Measurements from ENCODE around the gene CASK.

CASK gene

GRCh38 chrX:41482154-41482850 lies 441.1 kb downstream of the CASK start:
- Histone ChIP-seq H3K9me3 (ENCODE audit: control insufficient read depth, low read length) (no peaks in the 10 kb centered on the region), H3K9ac (no peak overlapping the region), H3K27me3 (ENCODE audit: control insufficient read depth, insufficient read depth, low read length) (no peaks in the 10 kb centered on the region), H3K27ac (no peak overlapping the region), H3K36me3 (ENCODE audit: control insufficient read depth, insufficient read depth, low read length) (no peaks in the 10 kb centered on the region), H3K79me2 (no peaks in the 10 kb centered on the region), H2AFZ (no peak overlapping the region), H3K4me3 (ENCODE audit: low read depth, low read length) (no peak overlapping the region), H3K4me2 (ENCODE audit: low read length) (no peak overlapping the region), H3K4me1 (no peaks in the 10 kb centered on the region)
- TF ChIP-seq CTCF (IDR thresholded peaks at IDR 0.05) = no peak

- TF ChIP-seq CTCF (IDR thresholded peaks at IDR 0.05) = no peak
- Histone ChIP-seq H3K9ac (no peak overlapping the region), H2AFZ (no peak overlapping the region), H3K36me3 (ENCODE audit: control insufficient read depth, insufficient read depth, low read length) (no peaks in the 10 kb centered on the region), H3K4me3 (ENCODE audit: low read depth, low read length) (no peak overlapping the region), H3K79me2 (no peaks in the 10 kb centered on the region), H3K4me2 (ENCODE audit: low read length) (no peak overlapping the region), H3K27me3 (ENCODE audit: control insufficient read depth, insufficient read depth, low read length) (no peaks in the 10 kb centered on the region), H3K27ac (no peak overlapping the region), H3K9me3 (ENCODE audit: control insufficient read depth, low read length) (no peaks in the 10 kb centered on the region), H3K4me1 (no peaks in the 10 kb centered on the region)
These were observed 441.9 kb downstream of the CASK start for GRCh38 chrX:41481264-41482109.

GRCh38 chrX:41480508-41481260 lies 442.7 kb downstream of the CASK start:
- H2AFZ ChIP-seq = no peak overlapping the region
- H3K9me3 ChIP-seq (ENCODE audit: control insufficient read depth, low read length) = no peaks in the 10 kb centered on the region
- TF ChIP-seq CTCF (IDR thresholded peaks at IDR 0.05) = no peak
- H3K27me3 ChIP-seq (ENCODE audit: control insufficient read depth, insufficient read depth, low read length) = no peaks in the 10 kb centered on the region
- H3K4me3 ChIP-seq (ENCODE audit: low read depth, low read length) = no peak overlapping the region
- no peak overlapping the region for H3K27ac ChIP-seq
- no peaks in the 10 kb centered on the region for H3K79me2 ChIP-seq
- H3K9ac ChIP-seq = no peak overlapping the region
- no peaks in the 10 kb centered on the region for H3K36me3 ChIP-seq (ENCODE audit: control insufficient read depth, insufficient read depth, low read length)
- no peaks in the 10 kb centered on the region for H3K4me1 ChIP-seq
- H3K4me2 ChIP-seq (ENCODE audit: low read length) = no peak overlapping the region

GRCh38 chrX:41478381-41478911 lies 444.9 kb downstream of the CASK start:
- Histone ChIP-seq H3K9me3 (ENCODE audit: control insufficient read depth, low read length) (no peaks in the 10 kb centered on the region), H3K4me1 (no peaks in the 10 kb centered on the region), H3K27ac (no peak overlapping the region), H3K9ac (no peak overlapping the region), H3K4me3 (ENCODE audit: low read depth, low read length) (no peak overlapping the region), H3K36me3 (ENCODE audit: control insufficient read depth, insufficient read depth, low read length) (no peaks in the 10 kb centered on the region), H3K4me2 (ENCODE audit: low read length) (no peak overlapping the region), H3K27me3 (ENCODE audit: control insufficient read depth, insufficient read depth, low read length) (no peaks in the 10 kb centered on the region), H3K79me2 (no peaks in the 10 kb centered on the region), H2AFZ (no peak overlapping the region)
- no peak for TF ChIP-seq CTCF (IDR thresholded peaks at IDR 0.05)

Data from parathyroid adenoma (tissue), 2 donors.